ENCODE measurements around the gene C19orf85.

DNA sequence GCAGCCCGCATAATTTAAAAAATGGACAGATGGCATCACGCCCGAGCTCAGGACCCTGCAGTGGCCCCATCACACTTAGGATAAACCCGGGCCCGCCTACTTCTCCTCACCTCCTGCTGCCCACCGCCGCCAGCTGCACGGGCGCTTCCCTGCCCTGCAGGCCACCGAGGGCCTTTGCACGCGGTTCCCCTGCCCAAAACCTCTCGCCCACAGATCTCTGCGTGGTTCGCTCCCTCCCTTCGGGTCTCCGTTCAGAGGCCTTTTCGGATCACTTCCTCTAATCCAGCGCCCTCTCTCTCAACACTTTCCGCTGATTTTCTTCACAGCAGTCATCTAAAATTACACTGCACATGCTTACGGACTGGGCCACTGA, 23.2 kb downstream of the C19orf85 start:
- TF ChIP-seq POLR2AphosphoS5 (IDR thresholded peaks at IDR 0.05; ENCODE audit: borderline replicate concordance, low read depth, low read length), result no peak
- TF ChIP-seq EZH2 (IDR thresholded peaks at IDR 0.05), result no peak
